Lower lobe of right lung (tissue), 2 donors: Measurements from ENCODE around the gene BCAP29. TPM values are rescaled to one million over a fixed set of nuclear protein-coding genes. Genes with fewer than 3 reads are reported as not detected.

Experiments used
- ATAC-seq, 2 donors: fragments of 200-7000 bp; cut with Tn5 transposase; one replicate each; pipeline ENCODE4 v1.9.1; 2020 to 2022; ENCODE audit warnings: mild to moderate bottlenecking in 2 of 2, moderate library complexity in 2 of 2
- DNase-seq: peaks from one replicate; pipeline ENCODE4 v3.0.0-alpha.2; 2020
- H3K27ac ChIP-seq: fragments of 200-600 bp; one replicate; pipeline ENCODE4 v1.8.0; 2022
- H3K27me3 ChIP-seq: fragments of 200-600 bp; one replicate; pipeline ENCODE4 v1.8.0; 2022; ENCODE audit warnings: low read depth
- H3K36me3 ChIP-seq: fragments of 200-600 bp; one replicate; pipeline ENCODE4 v1.8.0; 2022; ENCODE audit warnings: mild to moderate bottlenecking
- H3K4me1 ChIP-seq: fragments of 200-600 bp; one replicate; pipeline ENCODE4 v1.8.0; 2022
- H3K4me3 ChIP-seq: fragments of 200-600 bp; one replicate; pipeline ENCODE4 v1.8.0; 2022; ENCODE audit warnings: mild to moderate bottlenecking
- H3K9me3 ChIP-seq: fragments of 200-600 bp; one replicate; pipeline ENCODE4 v1.8.0; 2022
- CTCF ChIP-seq: fragments of 200-600 bp; IDR thresholded peaks from one replicate; pipeline ENCODE4 v1.8.0; 2022; ENCODE audit warnings: antibody characterized with exemption, mild to moderate bottlenecking
- intact Hi-C: fragments of 100-400 bp; cut with DNase I; formaldehyde crosslinking; loops from one replicate; pipeline ENCODE4 v1.11.0; 2022
- total RNA-seq: library from RNA; stranded (reverse); fragmentation: NEBNext Ultra II Directional; extraction: Animal tissue kit (Norgen Biotek cat#: 25700); gene quantifications from one replicate; pipeline ENCODE4 v1.2.1, GENCODE V29; 2021
- donor health status: DM: no; HTN: yes; CAD: no; lungs with severe emphysema.

BCAP29 gene
- total RNA-seq, 1 donor from 2014 or later, result 81.3 TPM

GRCh38 chr7:107573537-107573936, 6.5 kb upstream of the BCAP29 start:
- ATAC-seq (no peak), DNase-seq (no peak)
- no peaks in the 10 kb centered on the region for H3K27me3 ChIP-seq
- H3K27ac ChIP-seq, result no peak overlapping the region
- intact Hi-C loops, result no loop called here
- no peak overlapping the region for H3K4me3 ChIP-seq
- no peaks in the 10 kb centered on the region for H3K9me3 ChIP-seq
- H3K4me1 ChIP-seq, result no peaks in the 10 kb centered on the region
- no peaks in the 10 kb centered on the region for H3K36me3 ChIP-seq
- no peak for TF ChIP-seq CTCF

- peak overlapping the region; percentile 93 for H3K27ac ChIP-seq
Measured at GRCh38 chr7:107579554-107579884, 527 bp upstream of the BCAP29 start.

GRCh38 chr7:107580716-107581383, 804 bp downstream of the BCAP29 start:
- DNase-seq (no peak), ATAC-seq (no peak)
- Histone ChIP-seq H3K4me3 (peak overlapping the region; percentile 83), H3K4me1 (peaks cover 21% of the 10 kb centered on the region), H3K27me3 (no peaks in the 10 kb centered on the region), H3K27ac (peak overlapping the region; percentile 93), H3K9me3 (no peaks in the 10 kb centered on the region), H3K36me3 (peaks cover 18% of the 10 kb centered on the region)
- no peak for TF ChIP-seq CTCF
- intact Hi-C loops, result no loop called here

More at GRCh38 chr7:107579554-107579884, 527 bp upstream of the BCAP29 start:
- peak; percentile 4 to 19 for ATAC-seq
- TF ChIP-seq CTCF, result no peak
- peaks cover 5% of the 10 kb centered on the region for H3K36me3 ChIP-seq
- no peaks in the 10 kb centered on the region for H3K27me3 ChIP-seq
- H3K4me1 ChIP-seq, result peaks cover 21% of the 10 kb centered on the region
- intact Hi-C loops, result no loop called here
- DNase-seq, result no peak
- H3K9me3 ChIP-seq, result no peaks in the 10 kb centered on the region
- peak overlapping the region; percentile 83 for H3K4me3 ChIP-seq

GRCh38 chr7:107581387-107582013, 1.5 kb downstream of the BCAP29 start:
- intact Hi-C loops, result no loop called here
- H3K27ac ChIP-seq, result no peak overlapping the region

GRCh38 chr7:107582875-107583274, 2.8 kb downstream of the BCAP29 start:
- TF ChIP-seq CTCF, result no peak
- H3K36me3 ChIP-seq, result peaks cover 30% of the 10 kb centered on the region
- H3K27ac ChIP-seq, result peak overlapping the region; percentile 38
- H3K9me3 ChIP-seq, result no peaks in the 10 kb centered on the region
- peaks cover 21% of the 10 kb centered on the region for H3K4me1 ChIP-seq
- peak overlapping the region; percentile 10 for H3K4me3 ChIP-seq
- intact Hi-C loops, result no loop called here
- ATAC-seq (peak in 1 of 2 donors; percentile 42), DNase-seq (no peak)
- no peaks in the 10 kb centered on the region for H3K27me3 ChIP-seq

More at GRCh38 chr7:107581387-107582013, 1.5 kb downstream of the BCAP29 start:
- TF ChIP-seq CTCF, result no peak
- H3K27me3 ChIP-seq, result no peaks in the 10 kb centered on the region
- peaks cover 25% of the 10 kb centered on the region for H3K36me3 ChIP-seq
- H3K4me3 ChIP-seq, result peak overlapping the region; percentile 83
- DNase-seq (no peak), ATAC-seq (no peak)
- H3K4me1 ChIP-seq, result peaks cover 21% of the 10 kb centered on the region
- H3K9me3 ChIP-seq, result no peaks in the 10 kb centered on the region
